Measurements from ENCODE around the gene RPL10A. TPM values are rescaled to one million over a fixed set of nuclear protein-coding genes. Genes with fewer than 3 reads are reported as not detected.

RPL10A gene
- polyA plus RNA-seq, 3 donors = 345 to 1,242 (median 421) TPM

DNA sequence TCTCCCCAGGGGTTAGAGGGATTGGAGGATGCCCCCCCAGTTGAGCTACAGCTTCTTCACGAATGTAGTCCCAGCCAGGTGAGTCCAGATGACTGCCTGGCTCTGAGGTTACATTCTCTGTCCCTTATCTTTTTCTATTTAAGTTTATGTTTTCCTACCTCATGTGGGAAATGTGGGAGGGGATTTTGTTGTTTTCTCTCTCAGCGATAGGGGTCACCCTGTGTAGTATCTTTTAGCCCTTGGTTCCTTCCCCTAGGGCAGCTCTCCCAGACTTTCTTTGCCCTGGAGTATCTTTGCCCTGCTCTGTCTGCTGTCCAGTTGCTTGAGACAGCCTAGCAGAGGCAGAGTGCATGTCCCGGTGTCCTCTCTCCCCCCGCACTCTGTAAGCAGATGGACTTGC, 10.3 kb upstream of the RPL10A start:
- peaks cover 21% of the 10 kb centered on the region for H3K4me1 Mint-ChIP-seq
- Histone ChIP-seq H3K27me3 (ENCODE audit: control insufficient read depth in 2 of 2, insufficient read depth in 2 of 2, low read length in 2 of 2) (no peaks in the 10 kb centered on the region), H3K4me3 (replicated peaks in 1 of 3; ENCODE audit: low read depth in 2 of 3, low read length in 3 of 3) (no peak overlapping the region), H3K36me3 (replicated peaks in 1 of 2; ENCODE audit: control insufficient read depth in 1 of 2, insufficient read depth in 2 of 2, low read length in 2 of 2) (peaks cover 10 to 46% of the 10 kb centered on the region in 2 donors), H3K4me1 (ENCODE audit: control insufficient read depth in 1 of 2, insufficient read depth in 2 of 2, low read length in 2 of 2) (peaks cover 19 to 20% of the 10 kb centered on the region in 2 donors), H3K9ac (ENCODE audit: insufficient read depth, low read length, poor library complexity, severe bottlenecking) (no peak overlapping the region), H2AFZ (ENCODE audit: insufficient read depth, low read depth, low read length, poor library complexity, severe bottlenecking) (no peak overlapping the region), H3K79me2 (ENCODE audit: insufficient read depth, low read length) (peaks cover under 1% of the 10 kb centered on the region), H3K9me3 (replicated peaks in 1 of 2; ENCODE audit: control insufficient read depth in 1 of 2, insufficient read depth in 1 of 2, low read length in 2 of 2) (no peaks in the 10 kb centered on the region), H3K4me2 (replicated peaks; ENCODE audit: extremely low read depth, low read length, poor library complexity, severe bottlenecking) (no peak overlapping the region), H4K20me1 (ENCODE audit: insufficient read depth, low read length) (no peaks in the 10 kb centered on the region), H3K27ac (ENCODE audit: low read depth in 1 of 2, low read length in 2 of 2) (no peak overlapping the region)
- H3K9me3 Mint-ChIP-seq = no peaks in the 10 kb centered on the region
- peaks cover 3% of the 10 kb centered on the region in 3 donors for H3K27me3 Mint-ChIP-seq (ENCODE audit: low read depth in 3 of 3)
- no peak for DNase-seq
- intact Hi-C loops (cut with micrococcal nuclease) = no loop called here
- TF ChIP-seq, protein P1, sequence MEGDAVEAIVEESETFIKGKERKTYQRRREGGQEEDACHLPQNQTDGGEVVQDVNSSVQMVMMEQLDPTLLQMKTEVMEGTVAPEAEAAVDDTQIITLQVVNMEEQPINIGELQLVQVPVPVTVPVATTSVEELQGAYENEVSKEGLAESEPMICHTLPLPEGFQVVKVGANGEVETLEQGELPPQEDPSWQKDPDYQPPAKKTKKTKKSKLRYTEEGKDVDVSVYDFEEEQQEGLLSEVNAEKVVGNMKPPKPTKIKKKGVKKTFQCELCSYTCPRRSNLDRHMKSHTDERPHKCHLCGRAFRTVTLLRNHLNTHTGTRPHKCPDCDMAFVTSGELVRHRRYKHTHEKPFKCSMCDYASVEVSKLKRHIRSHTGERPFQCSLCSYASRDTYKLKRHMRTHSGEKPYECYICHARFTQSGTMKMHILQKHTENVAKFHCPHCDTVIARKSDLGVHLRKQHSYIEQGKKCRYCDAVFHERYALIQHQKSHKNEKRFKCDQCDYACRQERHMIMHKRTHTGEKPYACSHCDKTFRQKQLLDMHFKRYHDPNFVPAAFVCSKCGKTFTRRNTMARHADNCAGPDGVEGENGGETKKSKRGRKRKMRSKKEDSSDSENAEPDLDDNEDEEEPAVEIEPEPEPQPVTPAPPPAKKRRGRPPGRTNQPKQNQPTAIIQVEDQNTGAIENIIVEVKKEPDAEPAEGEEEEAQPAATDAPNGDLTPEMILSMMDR (IDR thresholded peaks at IDR 0.05) = no peak
- 98% methylated on average over 2 of the region's 4 CpGs for WGBS (ENCODE audit: insufficient coverage)
- H3K27ac Mint-ChIP-seq = peak overlapping the region in 2 of 7 donors; percentile 43 to 50
- H3K36me3 Mint-ChIP-seq = peaks cover 47 to 58% of the 10 kb centered on the region in 2 donors
- H3K4me3 Mint-ChIP-seq = no peak overlapping the region

DNA sequence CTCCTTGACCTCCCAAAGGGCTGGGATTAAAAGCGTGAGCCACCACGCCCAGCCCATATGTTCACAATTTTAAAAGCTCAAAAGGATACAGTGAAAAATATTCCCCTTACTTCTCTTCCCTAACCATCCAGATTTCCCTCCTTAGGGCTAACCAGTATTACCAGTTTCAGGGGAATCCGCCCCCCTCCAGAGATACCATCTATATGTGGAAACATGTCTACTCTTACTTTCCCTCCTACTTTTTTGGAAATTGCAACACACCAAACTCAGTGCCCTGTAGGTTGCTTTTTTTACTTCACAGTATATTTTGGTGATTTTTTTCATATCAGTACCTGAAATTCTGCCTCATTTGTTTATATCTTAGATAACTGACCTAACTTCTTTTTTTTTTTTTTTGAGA, 6.9 kb upstream of the RPL10A start:
- no peak overlapping the region for H2AFZ ChIP-seq (ENCODE audit: insufficient read depth, low read depth, low read length, poor library complexity, severe bottlenecking)
- Mint-ChIP-seq H3K36me3 (peaks cover 45 to 63% of the 10 kb centered on the region in 2 donors), H3K4me3 (no peak overlapping the region), H3K27ac (peak overlapping the region in 1 of 7 donors; percentile 7), H3K4me1 (peaks cover under 1% of the 10 kb centered on the region), H3K9me3 (no peaks in the 10 kb centered on the region), H3K27me3 (ENCODE audit: low read depth in 3 of 3) (peaks cover 0 to 3% (median 2%) of the 10 kb centered on the region in 3 donors)
- no peaks in the 10 kb centered on the region for H3K27me3 ChIP-seq (ENCODE audit: control insufficient read depth in 2 of 2, insufficient read depth in 2 of 2, low read length in 2 of 2)
- H3K4me2 ChIP-seq (replicated peaks; ENCODE audit: extremely low read depth, low read length, poor library complexity, severe bottlenecking) = no peak overlapping the region
- H3K36me3 ChIP-seq (replicated peaks in 1 of 2; ENCODE audit: control insufficient read depth in 1 of 2, insufficient read depth in 2 of 2, low read length in 2 of 2) = peaks cover 10 to 50% of the 10 kb centered on the region in 2 donors
- TF ChIP-seq, protein P1 (IDR thresholded peaks at IDR 0.05) = no peak
- H3K9ac ChIP-seq (ENCODE audit: insufficient read depth, low read length, poor library complexity, severe bottlenecking) = no peak overlapping the region
- no peak for DNase-seq
- H3K79me2 ChIP-seq (ENCODE audit: insufficient read depth, low read length) = no peaks in the 10 kb centered on the region
- H3K27ac ChIP-seq (ENCODE audit: low read depth in 1 of 2, low read length in 2 of 2) = no peak overlapping the region
- no peaks in the 10 kb centered on the region for H3K9me3 ChIP-seq (replicated peaks in 1 of 2; ENCODE audit: control insufficient read depth in 1 of 2, insufficient read depth in 1 of 2, low read length in 2 of 2)
- H3K4me1 ChIP-seq (ENCODE audit: control insufficient read depth in 1 of 2, insufficient read depth in 2 of 2, low read length in 2 of 2) = no peaks in the 10 kb centered on the region
- intact Hi-C loops (cut with micrococcal nuclease) = no loop called here
- H4K20me1 ChIP-seq (ENCODE audit: insufficient read depth, low read length) = no peaks in the 10 kb centered on the region
- WGBS (ENCODE audit: insufficient coverage) = 100% methylated on average over 2 of the region's 3 CpGs
- H3K4me3 ChIP-seq (replicated peaks in 1 of 3; ENCODE audit: low read depth in 2 of 3, low read length in 3 of 3) = no peak overlapping the region

Data from CD14-positive monocyte (primary cell).